ENCODE measurements around the gene HJURP.

- TF ChIP-seq, protein P1, sequence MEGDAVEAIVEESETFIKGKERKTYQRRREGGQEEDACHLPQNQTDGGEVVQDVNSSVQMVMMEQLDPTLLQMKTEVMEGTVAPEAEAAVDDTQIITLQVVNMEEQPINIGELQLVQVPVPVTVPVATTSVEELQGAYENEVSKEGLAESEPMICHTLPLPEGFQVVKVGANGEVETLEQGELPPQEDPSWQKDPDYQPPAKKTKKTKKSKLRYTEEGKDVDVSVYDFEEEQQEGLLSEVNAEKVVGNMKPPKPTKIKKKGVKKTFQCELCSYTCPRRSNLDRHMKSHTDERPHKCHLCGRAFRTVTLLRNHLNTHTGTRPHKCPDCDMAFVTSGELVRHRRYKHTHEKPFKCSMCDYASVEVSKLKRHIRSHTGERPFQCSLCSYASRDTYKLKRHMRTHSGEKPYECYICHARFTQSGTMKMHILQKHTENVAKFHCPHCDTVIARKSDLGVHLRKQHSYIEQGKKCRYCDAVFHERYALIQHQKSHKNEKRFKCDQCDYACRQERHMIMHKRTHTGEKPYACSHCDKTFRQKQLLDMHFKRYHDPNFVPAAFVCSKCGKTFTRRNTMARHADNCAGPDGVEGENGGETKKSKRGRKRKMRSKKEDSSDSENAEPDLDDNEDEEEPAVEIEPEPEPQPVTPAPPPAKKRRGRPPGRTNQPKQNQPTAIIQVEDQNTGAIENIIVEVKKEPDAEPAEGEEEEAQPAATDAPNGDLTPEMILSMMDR (IDR thresholded peaks at IDR 0.05), result no peak
- no peak for TF ChIP-seq POLR2A (IDR thresholded peaks at IDR 0.05)
Observed at GRCh38 chr2:233824373-233824772, 30.0 kb downstream of the HJURP start.
